ENCODE results near the gene RGS3.

The RGS3 gene

GRCh38 chr9:113645227-113645977 lies 181.9 kb downstream of the RGS3 start:
- no peak for DNase-seq

GRCh38 chr9:113645978-113646253 lies 182.4 kb downstream of the RGS3 start:
- no peak for DNase-seq

- DNase-seq = no peak
Observed at GRCh38 chr9:113646491-113646890, 183.0 kb downstream of the RGS3 start.

Data from CD4-positive, alpha-beta T cell treated with Interferon gamma for 1 hour (primary cell).